Loucy (cell line): ENCODE results near the gene ASIC2.

Source experiments
- CTCF ChIP-seq: fragments of 200-600 bp; sonication (generic); conservative IDR thresholded peaks from 2 replicates; pipeline ENCODE4 v1.5.1; 2014; ENCODE audit warnings: mild to moderate bottlenecking, antibody characterized with exemption, low read length
- EZH2phosphoT487 ChIP-seq: fragments of 200-600 bp; IDR thresholded peaks from 2 replicates; pipeline ENCODE4 v1.6.1; 2018; ENCODE audit warnings: antibody characterized with exemption, mild to moderate bottlenecking, moderate library complexity, borderline replicate concordance

GRCh38 chr17:33056399-33057146, 236.5 kb downstream of the ASIC2 start:
- no peak for TF ChIP-seq CTCF
- no peak for TF ChIP-seq EZH2phosphoT487
